ENCODE data around the gene COL4A6.

- TF ChIP-seq ZNF549 (tag by site-specific recombination; IDR thresholded peaks at IDR 0.05) (no peak), CTCF (tag by site-specific recombination; IDR thresholded peaks at IDR 0.05) (no peak), ZNF501 (tag by site-specific recombination; IDR thresholded peaks at IDR 0.05) (no peak), PBX3 (CRISPR knock-in tag; IDR thresholded peaks at IDR 0.05) (no peak), ZNF561 (tag by site-specific recombination; IDR thresholded peaks at IDR 0.05; ENCODE audit: borderline replicate concordance) (no peak)
These were observed 162.5 kb downstream of the COL4A6 start for GRCh38 chrX:108275732-108276131.
